ENCODE measurements around the gene TBC1D16.

GRCh38 chr17:80064696-80065095, 29.0 kb upstream of the TBC1D16 start:
- no peak for TF ChIP-seq CTCF (conservative IDR thresholded peaks at IDR 0.05; ENCODE audit: low read length)
- no peak for TF ChIP-seq EZH2phosphoT487 (IDR thresholded peaks at IDR 0.05; ENCODE audit: borderline replicate concordance, low read depth, low read length)

Measured in OCI-LY7 (cell line).